ENCODE results near the gene MCOLN3. TPM values are rescaled to one million over a fixed set of nuclear protein-coding genes. Genes with fewer than 3 reads are reported as not detected.

Gene MCOLN3
- total and polyA plus RNA-seq, 2 experiments from 2014 or later, result 3.5 to 4.4 TPM

DNA sequence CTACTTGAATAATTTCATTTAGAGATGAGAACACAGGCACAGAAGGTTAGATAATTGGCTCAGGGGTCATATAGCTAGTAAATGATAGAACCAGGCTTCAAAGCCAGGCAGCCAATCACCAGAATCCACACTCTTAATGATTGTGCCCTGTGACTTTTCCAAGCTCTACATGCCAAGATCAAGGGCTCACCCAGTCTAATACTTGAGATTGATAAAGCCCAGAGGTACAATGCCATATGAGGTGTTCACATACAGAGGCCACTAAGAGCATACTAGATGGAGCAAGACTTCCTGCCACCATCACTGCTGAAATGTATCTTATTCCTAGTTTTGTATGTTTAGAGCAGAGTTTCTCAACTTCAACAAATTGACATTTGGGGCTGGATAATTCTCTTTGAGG, 40.9 kb upstream of the MCOLN3 start:
- DNase-seq (ENCODE audit: low spot score) (no peak), ATAC-seq (no peak)
- peaks cover 12% of the 10 kb centered on the region; the same call in 2 of the 3 replicates for H3K4me1 Mint-ChIP-seq
- H3K9me3 Mint-ChIP-seq, result no peaks in the 10 kb centered on the region
- Histone ChIP-seq H3K4me2 (no peak overlapping the region), H3K4me1 (ENCODE audit: insufficient read depth) (no peaks in the 10 kb centered on the region), H4K20me1 (replicated peaks; ENCODE audit: insufficient read depth) (no peaks in the 10 kb centered on the region), H3K27ac (ENCODE audit: low read depth) (no peak overlapping the region), H3K9me2 (ENCODE audit: insufficient read depth) (no peaks in the 10 kb centered on the region), H3K36me3 (ENCODE audit: insufficient read depth) (no peaks in the 10 kb centered on the region), H3K79me2 (replicated peaks; ENCODE audit: insufficient read depth) (no peaks in the 10 kb centered on the region), H3F3A (replicated peaks; ENCODE audit: low read depth) (no peaks in the 10 kb centered on the region), H3K4me3 (no peak overlapping the region), H2AFZ (no peak overlapping the region), H3K27me3 (ENCODE audit: insufficient read depth) (no peaks in the 10 kb centered on the region)
- H3K27me3 Mint-ChIP-seq (ENCODE audit: insufficient read depth, low read depth, poor library complexity), result no peaks in the 10 kb centered on the region
- no peak overlapping the region for H3K4me3 Mint-ChIP-seq
- H3K27ac Mint-ChIP-seq, result no peak overlapping the region
- no peaks in the 10 kb centered on the region for H3K36me3 Mint-ChIP-seq (ENCODE audit: low read depth)
- TF ChIP-seq EZH2phosphoT487 (IDR thresholded peaks at IDR 0.05; ENCODE audit: unreplicated experiment) (no peak), ZNF462 (CRISPR knock-in tag; IDR thresholded peaks at IDR 0.05) (no peak), CREB1 (CRISPR knock-in tag; IDR thresholded peaks at IDR 0.05; ENCODE audit: low read depth) (no peak), JUNB (IDR thresholded peaks at IDR 0.05; ENCODE audit: unreplicated experiment) (no peak), ZNF114 (CRISPR knock-in tag; IDR thresholded peaks at IDR 0.05) (no peak), POLR2AphosphoS5 (IDR thresholded peaks at IDR 0.05; ENCODE audit: low read depth) (no peak), EZH2 (IDR thresholded peaks at IDR 0.05; ENCODE audit: low read depth, unreplicated experiment) (no peak), ETS1 (IDR thresholded peaks at IDR 0.05) (no peak), STAT1 (IDR thresholded peaks at IDR 0.05; ENCODE audit: unreplicated experiment) (no peak)
- TF ChIP-seq, protein P1, sequence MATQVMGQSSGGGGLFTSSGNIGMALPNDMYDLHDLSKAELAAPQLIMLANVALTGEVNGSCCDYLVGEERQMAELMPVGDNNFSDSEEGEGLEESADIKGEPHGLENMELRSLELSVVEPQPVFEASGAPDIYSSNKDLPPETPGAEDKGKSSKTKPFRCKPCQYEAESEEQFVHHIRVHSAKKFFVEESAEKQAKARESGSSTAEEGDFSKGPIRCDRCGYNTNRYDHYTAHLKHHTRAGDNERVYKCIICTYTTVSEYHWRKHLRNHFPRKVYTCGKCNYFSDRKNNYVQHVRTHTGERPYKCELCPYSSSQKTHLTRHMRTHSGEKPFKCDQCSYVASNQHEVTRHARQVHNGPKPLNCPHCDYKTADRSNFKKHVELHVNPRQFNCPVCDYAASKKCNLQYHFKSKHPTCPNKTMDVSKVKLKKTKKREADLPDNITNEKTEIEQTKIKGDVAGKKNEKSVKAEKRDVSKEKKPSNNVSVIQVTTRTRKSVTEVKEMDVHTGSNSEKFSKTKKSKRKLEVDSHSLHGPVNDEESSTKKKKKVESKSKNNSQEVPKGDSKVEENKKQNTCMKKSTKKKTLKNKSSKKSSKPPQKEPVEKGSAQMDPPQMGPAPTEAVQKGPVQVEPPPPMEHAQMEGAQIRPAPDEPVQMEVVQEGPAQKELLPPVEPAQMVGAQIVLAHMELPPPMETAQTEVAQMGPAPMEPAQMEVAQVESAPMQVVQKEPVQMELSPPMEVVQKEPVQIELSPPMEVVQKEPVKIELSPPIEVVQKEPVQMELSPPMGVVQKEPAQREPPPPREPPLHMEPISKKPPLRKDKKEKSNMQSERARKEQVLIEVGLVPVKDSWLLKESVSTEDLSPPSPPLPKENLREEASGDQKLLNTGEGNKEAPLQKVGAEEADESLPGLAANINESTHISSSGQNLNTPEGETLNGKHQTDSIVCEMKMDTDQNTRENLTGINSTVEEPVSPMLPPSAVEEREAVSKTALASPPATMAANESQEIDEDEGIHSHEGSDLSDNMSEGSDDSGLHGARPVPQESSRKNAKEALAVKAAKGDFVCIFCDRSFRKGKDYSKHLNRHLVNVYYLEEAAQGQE (IDR thresholded peaks at IDR 0.05; ENCODE audit: unreplicated experiment), result no peak
